ENCODE data around the gene NPRL2. TPM values are rescaled to one million over a fixed set of nuclear protein-coding genes. Genes with fewer than 3 reads are reported as not detected.

The NPRL2 gene
- total and polyA plus RNA-seq, 2 of the 13 experiments (the other 11 are each of a cell fraction or from before 2014, with no cell fraction given) = 30.6 to 51.4 TPM

GRCh38 chr3:50303013-50303815 is 47.4 kb downstream of the NPRL2 start, which contains the start of gene HYAL1:
Gene HYAL1, minus strand, starts transcription at chr3:50303574. Its CDS starts 618 bp downstream, at chr3:50302956.
- H3K9me3 ChIP-seq (ENCODE audit: low read length) = peaks cover 6% of the 10 kb centered on the region
- CTCF ChIA-PET (ENCODE audit: low intra/inter-chr PET ratio, low total read pairs) = interaction anchor here (1.9 to 2.5 kb wide), 2 partner anchors 19 to 21 kb away, joined by 14 to 15 read pairs; partner anchors contain the start of gene HYAL2
- DNase-seq (ENCODE audit: low spot score) (peak; percentile 91), ATAC-seq (peak; percentile 71), FAIRE-seq (peak; percentile 91)
- in situ Hi-C loops (cut with HindIII; ENCODE audit: extremely low pct_ligation_motif_present, low pct_unique_long_range_greater_than_20kb) (no loop called here), intact Hi-C loops (cut with micrococcal nuclease; ENCODE audit: unreplicated experiment) (loop anchor here (1.0 to 5.0 kb wide), 2 partner anchors 21 to 41 kb away; no protein-coding TSS in a partner anchor)
- peak within 1 kb of the TSS; percentile 93 for H3K9ac ChIP-seq (ENCODE audit: insufficient read depth, low read depth, low read length)
- H3K4me2 ChIP-seq (ENCODE audit: low read depth, low read length) = peak within 1 kb of the TSS; percentile 86
- peaks cover 1 to 3% of the 10 kb centered on the region in 2 experiments; a peak in 2 of 5 replicates for H3K36me3 ChIP-seq (replicated peaks in 1 of 2; ENCODE audit: control insufficient read depth in 1 of 2, insufficient read depth in 2 of 2, low read length in 2 of 2)
- peaks cover 48% of the 10 kb centered on the region for H3K4me1 ChIP-seq (ENCODE audit: insufficient read depth, low read length)
- no peaks in the 10 kb centered on the region; a peak in 1 of 5 replicates for H3K27me3 ChIP-seq (ENCODE audit: control insufficient read depth in 1 of 2, insufficient read depth in 2 of 2, low read length in 2 of 2)
- BruUV-seq (replicated peaks) = TSS peak; percentile 84
- 0% methylated on average over 4 of the region's 14 CpGs for WGBS (ENCODE audit: low lambda C conversion rate)
- H3K4me3 ChIP-seq (replicated peaks in 1 of 3; ENCODE audit: insufficient read depth in 1 of 3, low read depth in 2 of 3, low read length in 3 of 3) = peak within 1 kb of the TSS; percentile 67 to 91 (median 71)
- H3K79me2 ChIP-seq (ENCODE audit: insufficient read depth, low read length) = peaks cover 36% of the 10 kb centered on the region
- H2AFZ ChIP-seq (ENCODE audit: low read length) = no peak within 1 kb of the TSS
- peaks cover 11% of the 10 kb centered on the region for H4K20me1 ChIP-seq (ENCODE audit: insufficient read depth, low read length)
- H3K27ac ChIP-seq (ENCODE audit: extremely low read length, insufficient read depth, low read length) = peak within 1 kb of the TSS; percentile 96
- POLR2A ChIA-PET = interaction anchor here (0.9 to 7.9 kb wide), 16 partner anchors 11 to 288 kb away, joined by 3 to 222 read pairs (median 9); partner anchors contain the start of genes CYB561D2, GNAI2, HYAL2 and IFRD2
- TF ChIP-seq, protein P1, sequence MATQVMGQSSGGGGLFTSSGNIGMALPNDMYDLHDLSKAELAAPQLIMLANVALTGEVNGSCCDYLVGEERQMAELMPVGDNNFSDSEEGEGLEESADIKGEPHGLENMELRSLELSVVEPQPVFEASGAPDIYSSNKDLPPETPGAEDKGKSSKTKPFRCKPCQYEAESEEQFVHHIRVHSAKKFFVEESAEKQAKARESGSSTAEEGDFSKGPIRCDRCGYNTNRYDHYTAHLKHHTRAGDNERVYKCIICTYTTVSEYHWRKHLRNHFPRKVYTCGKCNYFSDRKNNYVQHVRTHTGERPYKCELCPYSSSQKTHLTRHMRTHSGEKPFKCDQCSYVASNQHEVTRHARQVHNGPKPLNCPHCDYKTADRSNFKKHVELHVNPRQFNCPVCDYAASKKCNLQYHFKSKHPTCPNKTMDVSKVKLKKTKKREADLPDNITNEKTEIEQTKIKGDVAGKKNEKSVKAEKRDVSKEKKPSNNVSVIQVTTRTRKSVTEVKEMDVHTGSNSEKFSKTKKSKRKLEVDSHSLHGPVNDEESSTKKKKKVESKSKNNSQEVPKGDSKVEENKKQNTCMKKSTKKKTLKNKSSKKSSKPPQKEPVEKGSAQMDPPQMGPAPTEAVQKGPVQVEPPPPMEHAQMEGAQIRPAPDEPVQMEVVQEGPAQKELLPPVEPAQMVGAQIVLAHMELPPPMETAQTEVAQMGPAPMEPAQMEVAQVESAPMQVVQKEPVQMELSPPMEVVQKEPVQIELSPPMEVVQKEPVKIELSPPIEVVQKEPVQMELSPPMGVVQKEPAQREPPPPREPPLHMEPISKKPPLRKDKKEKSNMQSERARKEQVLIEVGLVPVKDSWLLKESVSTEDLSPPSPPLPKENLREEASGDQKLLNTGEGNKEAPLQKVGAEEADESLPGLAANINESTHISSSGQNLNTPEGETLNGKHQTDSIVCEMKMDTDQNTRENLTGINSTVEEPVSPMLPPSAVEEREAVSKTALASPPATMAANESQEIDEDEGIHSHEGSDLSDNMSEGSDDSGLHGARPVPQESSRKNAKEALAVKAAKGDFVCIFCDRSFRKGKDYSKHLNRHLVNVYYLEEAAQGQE (IDR thresholded peaks at IDR 0.05; ENCODE audit: borderline replicate concordance in 1 of 2, low read depth in 1 of 2, low read length in 2 of 2) = 0 out of 4 replicates have a peak, but pooled peaks of 1 of the 2 experiments have one; percentile 56
- no peak for TF ChIP-seq EHMT2 (IDR thresholded peaks at IDR 0.05; ENCODE audit: borderline replicate concordance, low read depth, low read length)
- no peak for TF ChIP-seq TSC22D2 (CRISPR knock-in tag; IDR thresholded peaks at IDR 0.05; ENCODE audit: borderline replicate concordance)
- TF ChIP-seq GATA4 (IDR thresholded peaks at IDR 0.05; ENCODE audit: borderline replicate concordance, low read depth) = peak; percentile 77; the same call in 1 of the 2 replicates
- TF ChIP-seq, protein P2, sequence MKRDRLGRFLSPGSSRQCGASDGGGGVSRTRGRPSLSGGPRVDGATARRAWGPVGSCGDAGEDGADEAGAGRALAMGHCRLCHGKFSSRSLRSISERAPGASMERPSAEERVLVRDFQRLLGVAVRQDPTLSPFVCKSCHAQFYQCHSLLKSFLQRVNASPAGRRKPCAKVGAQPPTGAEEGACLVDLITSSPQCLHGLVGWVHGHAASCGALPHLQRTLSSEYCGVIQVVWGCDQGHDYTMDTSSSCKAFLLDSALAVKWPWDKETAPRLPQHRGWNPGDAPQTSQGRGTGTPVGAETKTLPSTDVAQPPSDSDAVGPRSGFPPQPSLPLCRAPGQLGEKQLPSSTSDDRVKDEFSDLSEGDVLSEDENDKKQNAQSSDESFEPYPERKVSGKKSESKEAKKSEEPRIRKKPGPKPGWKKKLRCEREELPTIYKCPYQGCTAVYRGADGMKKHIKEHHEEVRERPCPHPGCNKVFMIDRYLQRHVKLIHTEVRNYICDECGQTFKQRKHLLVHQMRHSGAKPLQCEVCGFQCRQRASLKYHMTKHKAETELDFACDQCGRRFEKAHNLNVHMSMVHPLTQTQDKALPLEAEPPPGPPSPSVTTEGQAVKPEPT (CRISPR knock-in tag; IDR thresholded peaks at IDR 0.05; ENCODE audit: low read depth) = no peak
- TF ChIP-seq, protein P3, sequence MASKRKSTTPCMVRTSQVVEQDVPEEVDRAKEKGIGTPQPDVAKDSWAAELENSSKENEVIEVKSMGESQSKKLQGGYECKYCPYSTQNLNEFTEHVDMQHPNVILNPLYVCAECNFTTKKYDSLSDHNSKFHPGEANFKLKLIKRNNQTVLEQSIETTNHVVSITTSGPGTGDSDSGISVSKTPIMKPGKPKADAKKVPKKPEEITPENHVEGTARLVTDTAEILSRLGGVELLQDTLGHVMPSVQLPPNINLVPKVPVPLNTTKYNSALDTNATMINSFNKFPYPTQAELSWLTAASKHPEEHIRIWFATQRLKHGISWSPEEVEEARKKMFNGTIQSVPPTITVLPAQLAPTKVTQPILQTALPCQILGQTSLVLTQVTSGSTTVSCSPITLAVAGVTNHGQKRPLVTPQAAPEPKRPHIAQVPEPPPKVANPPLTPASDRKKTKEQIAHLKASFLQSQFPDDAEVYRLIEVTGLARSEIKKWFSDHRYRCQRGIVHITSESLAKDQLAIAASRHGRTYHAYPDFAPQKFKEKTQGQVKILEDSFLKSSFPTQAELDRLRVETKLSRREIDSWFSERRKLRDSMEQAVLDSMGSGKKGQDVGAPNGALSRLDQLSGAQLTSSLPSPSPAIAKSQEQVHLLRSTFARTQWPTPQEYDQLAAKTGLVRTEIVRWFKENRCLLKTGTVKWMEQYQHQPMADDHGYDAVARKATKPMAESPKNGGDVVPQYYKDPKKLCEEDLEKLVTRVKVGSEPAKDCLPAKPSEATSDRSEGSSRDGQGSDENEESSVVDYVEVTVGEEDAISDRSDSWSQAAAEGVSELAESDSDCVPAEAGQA (IDR thresholded peaks at IDR 0.05; ENCODE audit: low read depth) = no peak
- TF ChIP-seq, protein P3 (CRISPR knock-in tag; IDR thresholded peaks at IDR 0.05; ENCODE audit: borderline replicate concordance) = no peak
- peak; percentile 70; the same call in 1 of the 2 replicates for TF ChIP-seq MAF1 (CRISPR knock-in tag; IDR thresholded peaks at IDR 0.05; ENCODE audit: borderline replicate concordance)
- TF ChIP-seq ZSCAN29 (CRISPR knock-in tag; conservative IDR thresholded peaks at IDR 0.05) = 0 out of 2 replicates have a peak, but pooled peaks have one; percentile 27
- no peak for TF ChIP-seq ZMYM2 (CRISPR knock-in tag; IDR thresholded peaks at IDR 0.05)

Measured in HepG2 (cell line).